HepG2 (cell line): ENCODE measurements around the gene TYR. TPM values are rescaled to one million over a fixed set of nuclear protein-coding genes. Genes with fewer than 3 reads are reported as not detected.

Experiments used
- ATAC-seq: fragments of 200-7000 bp; cut with Tn5 transposase; 3 replicates; pipeline ENCODE4 v1.9.1; 2020; ENCODE audit warnings: mild to moderate bottlenecking, moderate library complexity
- BruUV-seq: library from RNA; stranded (reverse); fragments of 400-500 nt; replicated peaks from 2 replicates; lab custom pipeline; 2021; lab: Mats Ljungman, UMichigan
- CTCF ChIA-PET: fragments of 300-600 bp; formaldehyde crosslinking; extraction: SDS; loops from one replicate; lab custom pipeline; 2021; ENCODE audit warnings: low total read pairs, inconsistent platforms, low intra/inter-chr PET ratio; lab: Yijun Ruan, JAX
- POLR2A ChIA-PET: fragments of 350-600 bp; sonication (Branson Sonifier 250); formaldehyde crosslinking; loops from one replicate; lab custom pipeline; 2020; ENCODE audit warnings: antibody characterized with exemption, inconsistent platforms; lab: Yijun Ruan, JAX
- DNase-seq: peaks from one replicate; pipeline ENCODE4 v3.0.0-alpha.2; 2015; ENCODE audit warnings: low spot score
- FAIRE-seq: peaks from 3 replicates; lab custom pipeline; 2011; peaks lifted over from hg19 to GRCh38; lab: Jason Lieb, UNC
- H2AFZ ChIP-seq: one replicate; pipeline ENCODE4 v1.6.1; 2011; ENCODE audit warnings: low read length, inconsistent platforms
- H3K27ac ChIP-seq: fragments of 300-600 bp; 3 replicates; pipeline ENCODE4 v1.8.0; 2011; ENCODE audit warnings: mixed run types, mild to moderate bottlenecking, mixed read lengths, low read length, inconsistent platforms; ENCODE audit not compliant: insufficient read depth; ENCODE audit errors: extremely low read length
- H3K27me3 ChIP-seq, 2 experiments: fragments of 200-600 bp in 1 of 2; 2 replicates in 1 of 2; 3 replicates in 1 of 2; pipeline versions ENCODE4 v1.6.0 to v1.8.0; 2011; ENCODE audit warnings: low read length in 2 of 2, mild to moderate bottlenecking in 2 of 2, moderate library complexity in 2 of 2, inconsistent platforms in 1 of 2; ENCODE audit not compliant: insufficient read depth in 2 of 2, control insufficient read depth in 1 of 2
- H3K36me3 ChIP-seq, 2 experiments: fragments of 200-600 bp in 1 of 2; replicated peaks in 1 of 2; 2 replicates in 1 of 2; 3 replicates in 1 of 2; pipeline versions ENCODE4 v1.5.1 to v1.8.0; 2011; ENCODE audit warnings: low read length in 2 of 2, inconsistent platforms in 1 of 2; ENCODE audit not compliant: insufficient read depth in 2 of 2, control insufficient read depth in 1 of 2
- H3K4me1 ChIP-seq: 2 replicates; pipeline ENCODE4 v1.5.1; 2012; ENCODE audit warnings: low read length, inconsistent platforms; ENCODE audit not compliant: insufficient read depth
- H3K4me2 ChIP-seq: 2 replicates; pipeline ENCODE4 v1.6.0; 2011; ENCODE audit warnings: low read depth, low read length, inconsistent platforms
- H3K4me3 ChIP-seq, 3 experiments: fragments of 200-600 bp in 1 of 3; sonication (generic), shearing (Covaris generic) in 1 of 3; replicated peaks in 1 of 3; 2 replicates each; pipeline ENCODE4 v1.5.1; 2011 to 2016; ENCODE audit warnings: low read length in 3 of 3, inconsistent platforms in 2 of 3, low read depth in 2 of 3, mild to moderate bottlenecking in 2 of 3, control low read depth in 1 of 3, mixed read lengths in 1 of 3; ENCODE audit not compliant: insufficient read depth in 1 of 3
- H3K79me2 ChIP-seq: one replicate; pipeline ENCODE4 v1.6.1; 2011; ENCODE audit warnings: low read length, inconsistent platforms; ENCODE audit not compliant: insufficient read depth
- H3K9ac ChIP-seq: 2 replicates; pipeline ENCODE4 v1.6.0; 2011; ENCODE audit warnings: mild to moderate bottlenecking, low read depth, low read length, inconsistent platforms; ENCODE audit not compliant: insufficient read depth
- H3K9me3 ChIP-seq: 2 replicates; pipeline ENCODE4 v1.5.1; 2012; ENCODE audit warnings: mild to moderate bottlenecking, low read length
- H4K20me1 ChIP-seq: 2 replicates; pipeline ENCODE4 v1.6.0; 2011; ENCODE audit warnings: inconsistent platforms, mild to moderate bottlenecking, low read length, moderate library complexity; ENCODE audit not compliant: insufficient read depth
- AGO2 ChIP-seq: fragments of 200-400 bp; formaldehyde crosslinking; optimal IDR thresholded peaks from 2 replicates; pipeline ENCODE3; 2017; ENCODE audit warnings: mild to moderate bottlenecking, low read depth, low read length, moderate library complexity
- ARID2 ChIP-seq: sonication (generic); formaldehyde crosslinking; IDR thresholded peaks from 2 replicates; pipeline ENCODE4 v1.8.1; 2022; ENCODE audit warnings: mild to moderate bottlenecking, missing genetic modification reagents, borderline replicate concordance
- CEBPB ChIP-seq: IDR thresholded peaks from 2 replicates; pipeline ENCODE4 v1.6.1; 2011; ENCODE audit warnings: low read depth, low read length, improper control_type of control experiment, borderline replicate concordance
- GTF2F1 ChIP-seq: fragments of 150-350 bp; IDR thresholded peaks from 2 replicates; pipeline ENCODE4 v1.6.1; 2014; ENCODE audit warnings: low read length
- HMGA1 ChIP-seq: sonication (generic); formaldehyde crosslinking; conservative IDR thresholded peaks from 2 replicates; pipeline ENCODE4 v1.4.0; 2020; ENCODE audit warnings: missing genetic modification reagents
- HNRNPL ChIP-seq: fragments of 200-400 bp; formaldehyde crosslinking; IDR thresholded peaks from 2 replicates; pipeline ENCODE4 v1.6.1; 2017; ENCODE audit warnings: mild to moderate bottlenecking, low read depth, low read length
- IKZF1 ChIP-seq: fragments of 450-650 bp; IDR thresholded peaks from 2 replicates; pipeline ENCODE4 v1.7.1; 2016
- ISL2 ChIP-seq: sonication (generic); formaldehyde crosslinking; IDR thresholded peaks from 2 replicates; pipeline ENCODE4 v1.5.0; 2020; ENCODE audit warnings: missing genetic modification reagents
- KLF12 ChIP-seq: sonication (generic); formaldehyde crosslinking; IDR thresholded peaks from 2 replicates; pipeline ENCODE4 v1.4.0; 2020; ENCODE audit warnings: missing genetic modification reagents, borderline replicate concordance
- NFYB ChIP-seq: sonication (generic); formaldehyde crosslinking; IDR thresholded peaks from 2 replicates; pipeline ENCODE4 v1.4.0; 2020; ENCODE audit warnings: missing genetic modification reagents
- SIN3A ChIP-seq: IDR thresholded peaks from 2 replicates; pipeline ENCODE4 v1.6.1; 2011; ENCODE audit warnings: low read depth, mild to moderate bottlenecking, control low read depth, low read length, borderline replicate concordance
- SNAI1 ChIP-seq: sonication (generic); formaldehyde crosslinking; IDR thresholded peaks from 2 replicates; pipeline ENCODE4 v1.5.0; 2020; ENCODE audit warnings: mild to moderate bottlenecking, missing genetic modification reagents, borderline replicate concordance
- TOPORS ChIP-seq: sonication (generic); formaldehyde crosslinking; IDR thresholded peaks from 2 replicates; pipeline ENCODE4 v1.8.0; 2023; ENCODE audit warnings: mild to moderate bottlenecking, missing genetic modification reagents
- ZNF121 ChIP-seq: sonication (generic); formaldehyde crosslinking; IDR thresholded peaks from 2 replicates; pipeline ENCODE4 v1.5.0; 2020; ENCODE audit warnings: mild to moderate bottlenecking, missing genetic modification reagents
- ZNF253 ChIP-seq: sonication (generic); formaldehyde crosslinking; IDR thresholded peaks from 2 replicates; pipeline ENCODE4 v1.8.0; 2022; ENCODE audit warnings: mild to moderate bottlenecking, missing genetic modification reagents, borderline replicate concordance
- ZNF746 ChIP-seq: sonication (generic); formaldehyde crosslinking; IDR thresholded peaks from 2 replicates; pipeline ENCODE4 v1.8.0; 2022; ENCODE audit warnings: mild to moderate bottlenecking, missing genetic modification reagents
- WGBS: methylation state at CpG from one replicate; pipeline ENCODE4 v1.1.6; 2017; ENCODE audit warnings: low lambda C conversion rate; 5-methylcytosine and 5-hydroxymethylcytosine counted together
- in situ Hi-C: cut with HindIII; loops from 2 replicates; pipeline ENCODE4 v1.10.0; 2017; ENCODE audit warnings: low pct_unique_long_range_greater_than_20kb; ENCODE audit not compliant: extremely low pct_ligation_motif_present
- intact Hi-C: fragments of 100-400 bp; cut with micrococcal nuclease; formaldehyde crosslinking; loops from one replicate; pipeline ENCODE4 v1.10.0; 2022; ENCODE audit not compliant: unreplicated experiment
- polyA plus RNA-seq, 8 experiments: library from polyadenylated mRNA; depleted of rRNA in 3 of 8; stranded (reverse) in 7 of 8; unstranded in 1 of 8; fragments of >200 nt; fragmentation: Illumina TruSeq in 4 of 8; extraction: Trizol in 4 of 8; gene quantifications; 2 replicates each; pipeline versions ENCODE4 v1.2.1 to v1.2.3, GENCODE V29; 2011 to 2016; ENCODE audit warnings: low read depth in 4 of 8, missing spikeins in 1 of 8, mixed read lengths in 1 of 8; ENCODE audit not compliant: insufficient read depth in 1 of 8
- total RNA-seq, 5 experiments: library from RNA; depleted of rRNA; stranded (reverse); fragments of >200 nt; fragmentation: Illumina TruSeq; extraction: Trizol; gene quantifications; 2 replicates each; pipeline ENCODE4 v1.2.3, GENCODE V29; 2016; ENCODE audit warnings: low read depth in 1 of 5
- TF ChIP-seq, protein P1 (sequence below): sonication (generic); formaldehyde crosslinking; IDR thresholded peaks from 2 replicates; pipeline ENCODE4 v1.5.0; 2020; ENCODE audit warnings: mild to moderate bottlenecking, low read depth, missing genetic modification reagents, borderline replicate concordance
- TF ChIP-seq, protein P2 (sequence below): sonication (generic); formaldehyde crosslinking; IDR thresholded peaks from 2 replicates; pipeline ENCODE4 v1.5.1; 2020; ENCODE audit warnings: missing genetic modification reagents, mild to moderate bottlenecking, borderline replicate concordance
- TF ChIP-seq, protein P3 (sequence below): sonication (generic); formaldehyde crosslinking; IDR thresholded peaks from 2 replicates; pipeline ENCODE4 v1.5.0; 2020; ENCODE audit warnings: missing genetic modification reagents

Gene TYR
- total and polyA plus RNA-seq, 2 of the 13 experiments (the other 11 are each of a cell fraction or from before 2014, with no cell fraction given): not detected

DNA sequence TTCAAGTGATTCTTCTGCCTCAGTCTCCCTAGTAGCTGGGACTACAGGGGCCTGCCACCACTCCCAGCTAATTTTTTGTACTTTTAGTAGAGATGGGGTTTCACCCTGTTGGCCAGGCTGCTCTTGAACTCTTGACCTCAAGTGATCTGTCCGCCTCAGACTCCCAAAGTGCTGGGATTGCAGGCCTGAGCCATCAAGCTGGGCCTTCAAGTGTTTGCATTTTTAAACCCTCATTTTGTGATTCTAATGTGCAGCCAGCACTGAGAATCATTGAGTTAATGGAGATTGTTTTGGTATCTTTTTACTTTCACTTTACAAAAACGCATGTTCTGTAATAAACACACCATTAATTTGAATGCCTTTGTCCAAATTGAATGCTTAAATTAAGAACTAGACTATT is 3.4 kb downstream of the TYR start:
- intact Hi-C loops: no loop called here
- no TSS peak for BruUV-seq
- ATAC-seq (no peak), DNase-seq (no peak), FAIRE-seq (no peak)
- Histone ChIP-seq H3K27me3 (no peaks in the 10 kb centered on the region), H3K79me2 (no peaks in the 10 kb centered on the region), H3K4me1 (no peaks in the 10 kb centered on the region), H2AFZ (no peak overlapping the region), H3K27ac (no peak overlapping the region), H3K9ac (no peak overlapping the region), H3K9me3 (no peaks in the 10 kb centered on the region), H3K36me3 (no peaks in the 10 kb centered on the region), H4K20me1 (no peaks in the 10 kb centered on the region), H3K4me2 (no peak overlapping the region), H3K4me3 (no peak overlapping the region)
- 0% methylated on average over 2 of the region's 2 CpGs for WGBS
- ChIA-PET POLR2A (no interaction called here), CTCF (no interaction called here)
- TF ChIP-seq ZNF253 (no peak), IKZF1 (no peak), ZNF121 (CRISPR knock-in tag) (no peak), KLF12 (CRISPR knock-in tag) (no peak), ISL2 (CRISPR knock-in tag) (no peak), AGO2 (no peak), CEBPB (no peak), TOPORS (no peak), ARID2 (CRISPR knock-in tag) (no peak), SNAI1 (CRISPR knock-in tag) (no peak), NFYB (CRISPR knock-in tag) (no peak), GTF2F1 (no peak), HMGA1 (no peak), SIN3A (no peak), HNRNPL (no peak), ZNF746 (CRISPR knock-in tag) (no peak)
- TF ChIP-seq, protein P1, sequence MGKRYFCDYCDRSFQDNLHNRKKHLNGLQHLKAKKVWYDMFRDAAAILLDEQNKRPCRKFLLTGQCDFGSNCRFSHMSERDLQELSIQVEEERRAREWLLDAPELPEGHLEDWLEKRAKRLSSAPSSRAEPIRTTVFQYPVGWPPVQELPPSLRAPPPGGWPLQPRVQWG: no peak
- TF ChIP-seq, protein P2, sequence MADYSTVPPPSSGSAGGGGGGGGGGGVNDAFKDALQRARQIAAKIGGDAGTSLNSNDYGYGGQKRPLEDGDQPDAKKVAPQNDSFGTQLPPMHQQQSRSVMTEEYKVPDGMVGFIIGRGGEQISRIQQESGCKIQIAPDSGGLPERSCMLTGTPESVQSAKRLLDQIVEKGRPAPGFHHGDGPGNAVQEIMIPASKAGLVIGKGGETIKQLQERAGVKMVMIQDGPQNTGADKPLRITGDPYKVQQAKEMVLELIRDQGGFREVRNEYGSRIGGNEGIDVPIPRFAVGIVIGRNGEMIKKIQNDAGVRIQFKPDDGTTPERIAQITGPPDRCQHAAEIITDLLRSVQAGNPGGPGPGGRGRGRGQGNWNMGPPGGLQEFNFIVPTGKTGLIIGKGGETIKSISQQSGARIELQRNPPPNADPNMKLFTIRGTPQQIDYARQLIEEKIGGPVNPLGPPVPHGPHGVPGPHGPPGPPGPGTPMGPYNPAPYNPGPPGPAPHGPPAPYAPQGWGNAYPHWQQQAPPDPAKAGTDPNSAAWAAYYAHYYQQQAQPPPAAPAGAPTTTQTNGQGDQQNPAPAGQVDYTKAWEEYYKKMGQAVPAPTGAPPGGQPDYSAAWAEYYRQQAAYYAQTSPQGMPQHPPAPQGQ (CRISPR knock-in tag): no peak
- TF ChIP-seq, protein P3, sequence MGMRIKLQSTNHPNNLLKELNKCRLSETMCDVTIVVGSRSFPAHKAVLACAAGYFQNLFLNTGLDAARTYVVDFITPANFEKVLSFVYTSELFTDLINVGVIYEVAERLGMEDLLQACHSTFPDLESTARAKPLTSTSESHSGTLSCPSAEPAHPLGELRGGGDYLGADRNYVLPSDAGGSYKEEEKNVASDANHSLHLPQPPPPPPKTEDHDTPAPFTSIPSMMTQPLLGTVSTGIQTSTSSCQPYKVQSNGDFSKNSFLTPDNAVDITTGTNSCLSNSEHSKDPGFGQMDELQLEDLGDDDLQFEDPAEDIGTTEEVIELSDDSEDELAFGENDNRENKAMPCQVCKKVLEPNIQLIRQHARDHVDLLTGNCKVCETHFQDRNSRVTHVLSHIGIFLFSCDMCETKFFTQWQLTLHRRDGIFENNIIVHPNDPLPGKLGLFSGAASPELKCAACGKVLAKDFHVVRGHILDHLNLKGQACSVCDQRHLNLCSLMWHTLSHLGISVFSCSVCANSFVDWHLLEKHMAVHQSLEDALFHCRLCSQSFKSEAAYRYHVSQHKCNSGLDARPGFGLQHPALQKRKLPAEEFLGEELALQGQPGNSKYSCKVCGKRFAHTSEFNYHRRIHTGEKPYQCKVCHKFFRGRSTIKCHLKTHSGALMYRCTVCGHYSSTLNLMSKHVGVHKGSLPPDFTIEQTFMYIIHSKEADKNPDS (CRISPR knock-in tag): no peak
- in situ Hi-C loops: no loop called here
